ENCODE data around the gene SAMD9L. TPM values are rescaled to one million over a fixed set of nuclear protein-coding genes. Genes with fewer than 3 reads are reported as not detected.
"Not testable (repeated sequence)": the region's sequence is repeated elsewhere in the genome, so short reads cannot be mapped to it uniquely, and the experiment has no call there.

SAMD9L gene
- total and polyA plus RNA-seq, 2 of the 4 experiments (the other 2 are of a cell fraction), result 1.9 to 4.1 TPM

DNA sequence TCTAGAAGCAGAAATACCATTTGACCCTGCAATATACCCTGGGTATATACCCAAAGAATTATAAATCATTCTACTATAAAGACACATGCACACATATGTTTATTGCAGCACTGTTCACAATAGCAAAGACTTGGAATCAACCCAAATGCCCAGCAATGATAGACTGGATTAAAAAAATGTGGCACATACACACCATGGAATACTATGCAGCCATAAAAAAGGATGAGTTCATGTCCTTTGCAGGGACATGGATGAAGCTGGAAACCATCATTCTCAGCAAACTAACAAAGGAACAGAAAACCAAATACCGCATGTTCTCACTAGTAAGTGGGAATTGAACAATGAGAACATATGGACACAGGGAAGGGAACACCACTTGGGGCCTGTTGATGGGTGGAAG, 21.2 kb downstream of the SAMD9L start:
- H2AFZ ChIP-seq (replicated peaks; ENCODE audit: low read length, poor library complexity); H3K9me1 ChIP-seq (ENCODE audit: insufficient read depth, low read length); H3K79me1 ChIP-seq (ENCODE audit: low read depth in 1 of 2, low read length in 2 of 2); H3K4me3 ChIP-seq (ENCODE audit: insufficient read depth, low read depth, low read length); H3K9me3 ChIP-seq (ENCODE audit: control insufficient read depth, insufficient read depth, low read length); H4K5ac ChIP-seq (ENCODE audit: low read depth, low read length); DNase-seq; POLR2A ChIA-PET (ENCODE audit: unreplicated experiment); H3K4me1 ChIP-seq (ENCODE audit: control insufficient read depth, insufficient read depth, low read length); H3K27ac ChIP-seq (ENCODE audit: insufficient read depth, low read length); H4K20me1 ChIP-seq (ENCODE audit: insufficient read depth, low read length); CTCF ChIA-PET; H3K36me3 ChIP-seq (ENCODE audit: control insufficient read depth, insufficient read depth, low read length); H2BK5ac ChIP-seq (ENCODE audit: low read depth, low read length, poor library complexity, severe bottlenecking); H2AK9ac ChIP-seq (replicated peaks; ENCODE audit: low read depth, low read length, poor library complexity); H3K27me3 ChIP-seq (ENCODE audit: control insufficient read depth, insufficient read depth, low read length); intact Hi-C loops (cut with micrococcal nuclease); H2AK5ac ChIP-seq (ENCODE audit: low read depth, low read length); BruUV-seq (replicated peaks); ATAC-seq (ENCODE audit: low read depth); H4K8ac ChIP-seq (ENCODE audit: low read depth in 2 of 2, low read length in 2 of 2); in situ Hi-C loops (cut with MboI; ENCODE audit: low sequenced_read_pairs); H3K18ac ChIP-seq (ENCODE audit: low read depth, low read length); H3K14ac ChIP-seq (replicated peaks; ENCODE audit: low read depth, low read length); H4K91ac ChIP-seq (ENCODE audit: insufficient read depth, low read depth, low read length); H2BK15ac ChIP-seq (ENCODE audit: low read depth, low read length); dilution Hi-C loops (cut with HindIII; ENCODE audit: low sequenced_read_pairs, unreplicated experiment); H2BK20ac ChIP-seq (ENCODE audit: low read depth, low read length); H3K56ac ChIP-seq (ENCODE audit: extremely low read depth, insufficient read depth, low read length); H3K4me2 ChIP-seq (ENCODE audit: low read depth, low read length); H3K23ac ChIP-seq (ENCODE audit: low read depth, low read length); H3K4ac ChIP-seq (ENCODE audit: low read depth, low read length); H2BK120ac ChIP-seq (ENCODE audit: low read depth, low read length); H3K9ac ChIP-seq (ENCODE audit: low read depth, low read length): not testable (repeated sequence)
- WGBS, 2 experiments (ENCODE audit: extremely low coverage in 2 of 2, insufficient read length in 1 of 2), result no CpG with 5 or more reads among the region's 1 CpG

DNA sequence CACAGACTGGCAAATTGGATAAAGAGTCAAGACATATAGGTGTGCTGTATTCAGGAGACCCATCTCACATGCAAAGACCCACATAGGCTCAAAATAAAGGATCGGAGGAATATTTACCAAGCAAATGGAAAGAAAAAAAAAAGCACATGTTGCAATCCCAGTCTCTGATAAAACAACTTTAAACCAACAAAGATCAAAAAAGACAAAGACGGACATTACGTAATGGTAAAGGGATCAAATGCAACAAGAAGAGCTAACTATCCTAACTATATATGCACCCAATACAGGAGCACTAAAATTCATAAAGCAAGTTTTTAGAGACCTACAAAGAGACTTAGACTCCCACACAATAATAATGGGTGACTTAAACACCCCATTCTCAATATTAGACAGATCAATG, 24.7 kb downstream of the SAMD9L start:
- H3K9ac ChIP-seq (ENCODE audit: low read depth, low read length); intact Hi-C loops (cut with micrococcal nuclease); DNase-seq; H3K9me3 ChIP-seq (ENCODE audit: control insufficient read depth, insufficient read depth, low read length); H3K79me1 ChIP-seq (ENCODE audit: low read depth in 1 of 2, low read length in 2 of 2); H4K8ac ChIP-seq (ENCODE audit: low read depth in 2 of 2, low read length in 2 of 2); H2AK9ac ChIP-seq (replicated peaks; ENCODE audit: low read depth, low read length, poor library complexity); H3K4ac ChIP-seq (ENCODE audit: low read depth, low read length); H2BK20ac ChIP-seq (ENCODE audit: low read depth, low read length); H2BK5ac ChIP-seq (ENCODE audit: low read depth, low read length, poor library complexity, severe bottlenecking); H2AK5ac ChIP-seq (ENCODE audit: low read depth, low read length); H3K4me3 ChIP-seq (ENCODE audit: insufficient read depth, low read depth, low read length); H3K4me2 ChIP-seq (ENCODE audit: low read depth, low read length); H3K27ac ChIP-seq (ENCODE audit: insufficient read depth, low read length); H3K23ac ChIP-seq (ENCODE audit: low read depth, low read length); H2AFZ ChIP-seq (replicated peaks; ENCODE audit: low read length, poor library complexity); in situ Hi-C loops (cut with MboI; ENCODE audit: low sequenced_read_pairs); H4K20me1 ChIP-seq (ENCODE audit: insufficient read depth, low read length); H3K56ac ChIP-seq (ENCODE audit: extremely low read depth, insufficient read depth, low read length); dilution Hi-C loops (cut with HindIII; ENCODE audit: low sequenced_read_pairs, unreplicated experiment); H3K9me1 ChIP-seq (ENCODE audit: insufficient read depth, low read length); CTCF ChIA-PET; H3K14ac ChIP-seq (replicated peaks; ENCODE audit: low read depth, low read length); BruUV-seq (replicated peaks); H4K5ac ChIP-seq (ENCODE audit: low read depth, low read length); H2BK15ac ChIP-seq (ENCODE audit: low read depth, low read length); H4K91ac ChIP-seq (ENCODE audit: insufficient read depth, low read depth, low read length); H3K4me1 ChIP-seq (ENCODE audit: control insufficient read depth, insufficient read depth, low read length); H3K27me3 ChIP-seq (ENCODE audit: control insufficient read depth, insufficient read depth, low read length); H3K18ac ChIP-seq (ENCODE audit: low read depth, low read length); H2BK120ac ChIP-seq (ENCODE audit: low read depth, low read length); H3K36me3 ChIP-seq (ENCODE audit: control insufficient read depth, insufficient read depth, low read length); ATAC-seq (ENCODE audit: low read depth): not testable (repeated sequence)
- POLR2A ChIA-PET (ENCODE audit: unreplicated experiment), result interaction anchor here (0.7 kb wide), 1 partner anchor 296 kb away, joined by 4 read pairs; no protein-coding TSS in a partner anchor
- WGBS, 2 experiments (ENCODE audit: extremely low coverage in 2 of 2, insufficient read length in 1 of 2), result no CpG with 5 or more reads among the region's 3 CpGs

Data from IMR-90 (cell line).